K562 (cell line): ENCODE results near the gene TREH. TPM values are rescaled to one million over a fixed set of nuclear protein-coding genes. Genes with fewer than 3 reads are reported as not detected.

Source experiments
- CBX3 ChIP-seq, 2 experiments: IDR thresholded peaks; 1 replicate in 1 of 2; 2 replicates in 1 of 2; pipeline ENCODE4 v1.6.1; 2012; ENCODE audit warnings: inconsistent platforms in 2 of 2, low read length in 2 of 2, borderline replicate concordance in 1 of 2, control low read depth in 1 of 2
- CBX5 ChIP-seq: IDR thresholded peaks from 2 replicates; pipeline ENCODE4 v1.6.1; 2014; ENCODE audit warnings: low read depth, borderline replicate concordance
- NR3C1 ChIP-seq: sonication (generic); formaldehyde crosslinking; IDR thresholded peaks from 2 replicates; pipeline ENCODE4 v1.8.1; 2022; ENCODE audit warnings: missing genetic modification reagents
- SIX5 ChIP-seq, 2 experiments: IDR thresholded peaks; 2 replicates each; pipeline ENCODE4 v1.6.1; 2011; ENCODE audit warnings: low read length in 2 of 2, borderline replicate concordance in 1 of 2, low read depth in 1 of 2, mild to moderate bottlenecking in 1 of 2, moderate library complexity in 1 of 2; ENCODE audit not compliant: insufficient read depth in 1 of 2
- SMAD2 ChIP-seq: fragments of 150-350 bp; IDR thresholded peaks from 2 replicates; pipeline ENCODE4 v1.6.1; 2014; ENCODE audit warnings: low read depth, mild to moderate bottlenecking, low read length
- TRIM24 ChIP-seq, 2 experiments: fragments of 450-650 bp; IDR thresholded peaks; 2 replicates each; pipeline ENCODE4 v1.6.1; 2016
- ZBTB49 ChIP-seq: sonication (generic); formaldehyde crosslinking; IDR thresholded peaks from 2 replicates; pipeline ENCODE4 v1.8.0; 2022; ENCODE audit warnings: missing genetic modification reagents, mild to moderate bottlenecking, borderline replicate concordance
- ZFP30 ChIP-seq: fragments of 250-450 bp; sonication (Bioruptor Pico); IDR thresholded peaks from 2 replicates; pipeline ENCODE4 v1.8.0; 2022; ENCODE audit warnings: moderate library complexity, mild to moderate bottlenecking, inconsistent platforms, borderline replicate concordance
- ZKSCAN8 ChIP-seq: fragments of 200-800 bp; sonication (Bioruptor generic); IDR thresholded peaks from 2 replicates; pipeline ENCODE4 v1.6.1; 2016; ENCODE audit warnings: missing genetic modification characterization, missing compliant biosample characterization
- ZNF518B ChIP-seq: fragments of 250-450 bp; sonication (Bioruptor Pico); IDR thresholded peaks from 2 replicates; pipeline ENCODE4 v1.5.0; 2021; ENCODE audit warnings: mild to moderate bottlenecking, moderate library complexity
- polyA plus RNA-seq, 8 experiments: library from polyadenylated mRNA; depleted of rRNA in 4 of 8; stranded (reverse) in 5 of 8; unstranded in 3 of 8; fragments of >200 nt; fragmentation: Nextera tagmentation in 2 of 8; fragmentation: Illumina TruSeq in 1 of 8; extraction: Ambion mirVana in 2 of 8; extraction: Trizol in 1 of 8; gene quantifications; 2 replicates each; pipeline versions ENCODE4 v1.2.1 to v1.2.3, GENCODE V29; 2011 to 2014; ENCODE audit warnings: inconsistent platforms in 1 of 8, missing spikeins in 1 of 8
- total RNA-seq, 7 experiments: library from RNA; depleted of rRNA in 6 of 7; stranded (reverse); fragments of >200 nt in 6 of 7; fragmentation: Illumina TruSeq in 2 of 7; extraction: Trizol in 2 of 7; gene quantifications; 2 replicates each; pipeline versions ENCODE4 v1.2.1 to v1.2.3, GENCODE V29; 2011 to 2021; ENCODE audit warnings: low replicate concordance in 1 of 7

TREH gene
- total and polyA plus RNA-seq, 9 of the 15 experiments (the other 6 are each of a cell fraction or from before 2014, with no cell fraction given): 0.09 to 0.20 (median 0.11) TPM; not detected in 6

- no peak for TF ChIP-seq SIX5 (IDR thresholded peaks at IDR 0.05; ENCODE audit: borderline replicate concordance in 1 of 2, insufficient read depth in 1 of 2, low read depth in 1 of 2, low read length in 2 of 2)
- TF ChIP-seq CBX3 (IDR thresholded peaks at IDR 0.05; ENCODE audit: borderline replicate concordance in 1 of 2, low read length in 2 of 2): peak in 1 of 2 experiments; percentile 76; a peak in 1 of 3 replicates
- no peak for TF ChIP-seq ZFP30 (CRISPR knock-in tag)
- TF ChIP-seq TRIM24 (IDR thresholded peaks at IDR 0.05): 0 out of 4 replicates have a peak, but pooled peaks of 1 of the 2 experiments have one; percentile 12
- TF ChIP-seq SMAD2: no peak
- no peak for TF ChIP-seq ZBTB49 (CRISPR knock-in tag)
- no peak for TF ChIP-seq NR3C1 (CRISPR knock-in tag)
- TF ChIP-seq CBX5: 0 out of 2 replicates have a peak, but pooled peaks have one; percentile 15
- TF ChIP-seq ZNF518B (CRISPR knock-in tag): no peak
- TF ChIP-seq ZKSCAN8 (CRISPR knock-in tag): no peak
- TF ChIP-seq, all 486 proteins: peak for 5
Measured at GRCh38 chr11:118671254-118671653, 8.2 kb downstream of the TREH start (continued).
